GM12874 (cell line): ENCODE results near the gene ZNF511.

ENCODE experiments used
- TF ChIP-seq, protein P1 (sequence below): IDR thresholded peaks from 2 replicates; pipeline ENCODE4 v1.5.1; 2011; ENCODE audit warnings: low read depth, mild to moderate bottlenecking, control low read depth, low read length, moderate library complexity; ENCODE audit not compliant: insufficient read depth

ZNF511 gene

DNA sequence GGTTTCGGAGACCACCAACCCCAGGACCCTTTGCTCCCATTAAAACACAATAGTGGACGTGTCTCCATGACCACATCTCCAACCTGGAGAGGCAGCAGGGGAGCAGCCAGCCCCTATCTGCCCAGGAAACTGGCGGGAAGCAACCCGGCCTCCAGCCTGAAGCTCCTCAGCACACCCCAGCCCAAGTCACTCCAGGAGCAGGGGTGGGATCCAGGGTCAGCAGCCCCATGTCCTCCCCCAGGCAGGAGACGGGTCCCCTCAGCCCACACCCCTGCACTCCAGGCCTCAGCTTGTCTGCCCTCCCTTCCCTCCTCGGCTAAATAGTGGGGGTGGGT, 32.6 kb upstream of the ZNF511 start:
- TF ChIP-seq, protein P1, sequence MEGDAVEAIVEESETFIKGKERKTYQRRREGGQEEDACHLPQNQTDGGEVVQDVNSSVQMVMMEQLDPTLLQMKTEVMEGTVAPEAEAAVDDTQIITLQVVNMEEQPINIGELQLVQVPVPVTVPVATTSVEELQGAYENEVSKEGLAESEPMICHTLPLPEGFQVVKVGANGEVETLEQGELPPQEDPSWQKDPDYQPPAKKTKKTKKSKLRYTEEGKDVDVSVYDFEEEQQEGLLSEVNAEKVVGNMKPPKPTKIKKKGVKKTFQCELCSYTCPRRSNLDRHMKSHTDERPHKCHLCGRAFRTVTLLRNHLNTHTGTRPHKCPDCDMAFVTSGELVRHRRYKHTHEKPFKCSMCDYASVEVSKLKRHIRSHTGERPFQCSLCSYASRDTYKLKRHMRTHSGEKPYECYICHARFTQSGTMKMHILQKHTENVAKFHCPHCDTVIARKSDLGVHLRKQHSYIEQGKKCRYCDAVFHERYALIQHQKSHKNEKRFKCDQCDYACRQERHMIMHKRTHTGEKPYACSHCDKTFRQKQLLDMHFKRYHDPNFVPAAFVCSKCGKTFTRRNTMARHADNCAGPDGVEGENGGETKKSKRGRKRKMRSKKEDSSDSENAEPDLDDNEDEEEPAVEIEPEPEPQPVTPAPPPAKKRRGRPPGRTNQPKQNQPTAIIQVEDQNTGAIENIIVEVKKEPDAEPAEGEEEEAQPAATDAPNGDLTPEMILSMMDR = no peak

DNA sequence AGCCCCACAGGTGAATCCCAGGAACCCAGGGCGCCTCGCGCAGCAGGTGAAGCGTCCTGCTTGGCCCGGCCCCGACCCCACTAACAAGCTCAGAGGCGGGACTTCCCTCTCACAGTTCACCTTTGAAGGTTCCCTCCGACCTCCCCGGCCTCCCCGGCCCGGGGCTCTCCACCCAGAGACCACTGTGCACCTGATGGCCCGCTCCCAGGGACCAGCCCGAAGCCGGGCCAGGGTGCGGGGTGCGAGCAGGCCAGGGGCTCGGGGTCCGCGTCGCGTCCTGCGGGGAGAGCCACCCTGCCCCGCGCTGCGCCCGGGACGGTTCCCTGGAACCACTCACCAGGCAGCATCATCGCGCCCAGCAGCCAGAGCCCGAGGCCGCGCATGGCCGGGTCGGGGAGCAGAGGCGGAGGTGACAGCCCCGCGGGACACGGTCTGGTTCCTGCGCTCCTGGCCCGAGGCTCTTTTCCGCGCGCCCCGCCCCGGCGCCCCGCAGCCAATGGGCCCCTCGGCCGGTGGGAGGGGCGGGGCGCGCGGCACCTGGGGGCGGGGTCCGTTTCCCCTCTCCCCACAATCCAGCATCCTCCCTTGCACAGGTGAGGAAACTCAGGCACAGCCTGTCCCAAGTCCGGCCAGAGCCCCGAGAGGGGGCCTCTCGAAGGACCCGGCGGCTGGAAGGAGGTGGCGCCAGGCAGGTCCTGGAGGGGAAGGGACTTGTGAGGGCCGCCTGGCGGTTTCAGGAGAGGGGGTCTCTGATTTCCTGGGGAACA, 32.1 kb upstream of the ZNF511 start, which contains the start of gene ADAM8:
Gene ADAM8, minus strand, starts transcription at position 434 of the 767 bp plus-strand sequence. Its CDS starts 51 bp downstream, at position 383.
- TF ChIP-seq, protein P1 = no peak

DNA sequence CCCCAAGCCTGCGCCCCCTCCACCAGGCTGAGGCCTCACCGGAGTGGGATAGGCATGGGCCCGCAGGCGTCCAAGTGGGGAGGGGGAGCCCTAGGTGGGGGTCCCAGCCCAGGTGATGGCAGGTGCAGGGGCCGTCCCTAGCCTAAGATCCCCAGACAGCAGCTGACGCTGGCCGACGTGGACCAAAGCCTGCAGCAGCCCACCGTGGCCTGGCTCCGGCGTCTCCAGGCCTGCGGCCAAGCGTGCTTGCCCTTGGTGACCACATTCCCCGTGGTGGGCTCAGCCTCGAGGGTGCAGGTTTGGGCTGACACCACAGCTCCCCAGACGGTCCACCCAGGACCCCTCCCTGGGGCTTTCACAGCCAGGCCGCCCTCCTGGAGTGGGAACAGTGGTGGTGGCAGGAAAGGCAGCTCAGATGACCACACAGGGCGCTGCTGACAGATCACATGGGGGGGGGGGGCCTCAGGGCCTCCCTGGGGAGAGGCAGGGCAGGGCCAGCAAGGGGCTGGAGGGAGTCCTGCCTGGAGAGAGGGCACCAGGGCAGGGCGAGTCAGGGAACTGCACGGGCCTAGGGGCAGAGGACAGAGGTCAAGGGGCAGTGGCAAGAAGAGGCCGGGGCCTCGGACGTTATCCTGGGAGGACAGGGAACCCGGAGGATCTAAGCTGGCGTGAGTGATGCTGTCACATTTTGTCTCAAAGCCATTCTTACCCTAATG, 31.3 kb upstream of the ZNF511 start:
- TF ChIP-seq, protein P1 = no peak

DNA sequence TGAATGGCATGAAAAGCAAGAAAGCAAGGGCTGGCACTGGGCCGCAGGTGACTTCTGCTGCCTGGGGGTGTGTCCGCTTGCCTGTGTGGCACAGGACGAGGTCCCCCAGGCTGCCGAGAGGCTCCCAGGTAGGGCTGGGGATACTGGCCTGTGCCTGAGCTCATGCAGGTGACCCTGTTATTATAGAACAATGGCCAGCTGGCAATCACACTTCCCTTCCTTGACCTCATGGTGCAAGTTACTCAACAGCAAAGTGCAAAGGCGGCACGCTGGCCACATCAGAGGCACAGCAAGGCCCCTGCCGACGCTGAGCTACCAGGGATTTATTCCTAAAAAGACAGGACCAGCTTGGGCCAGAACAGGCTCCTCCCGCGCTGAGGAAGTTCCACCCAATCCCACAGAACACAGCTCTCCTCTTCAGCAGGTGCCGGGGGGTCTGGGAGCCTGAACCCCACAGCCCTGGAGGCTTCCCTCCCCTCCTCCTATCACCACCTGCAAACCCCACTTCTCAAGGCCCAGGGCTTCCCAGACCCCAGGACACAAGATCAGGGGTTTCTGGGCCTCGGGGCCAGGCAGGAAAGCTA, 30.6 kb upstream of the ZNF511 start:
- TF ChIP-seq, protein P1 = no peak

DNA sequence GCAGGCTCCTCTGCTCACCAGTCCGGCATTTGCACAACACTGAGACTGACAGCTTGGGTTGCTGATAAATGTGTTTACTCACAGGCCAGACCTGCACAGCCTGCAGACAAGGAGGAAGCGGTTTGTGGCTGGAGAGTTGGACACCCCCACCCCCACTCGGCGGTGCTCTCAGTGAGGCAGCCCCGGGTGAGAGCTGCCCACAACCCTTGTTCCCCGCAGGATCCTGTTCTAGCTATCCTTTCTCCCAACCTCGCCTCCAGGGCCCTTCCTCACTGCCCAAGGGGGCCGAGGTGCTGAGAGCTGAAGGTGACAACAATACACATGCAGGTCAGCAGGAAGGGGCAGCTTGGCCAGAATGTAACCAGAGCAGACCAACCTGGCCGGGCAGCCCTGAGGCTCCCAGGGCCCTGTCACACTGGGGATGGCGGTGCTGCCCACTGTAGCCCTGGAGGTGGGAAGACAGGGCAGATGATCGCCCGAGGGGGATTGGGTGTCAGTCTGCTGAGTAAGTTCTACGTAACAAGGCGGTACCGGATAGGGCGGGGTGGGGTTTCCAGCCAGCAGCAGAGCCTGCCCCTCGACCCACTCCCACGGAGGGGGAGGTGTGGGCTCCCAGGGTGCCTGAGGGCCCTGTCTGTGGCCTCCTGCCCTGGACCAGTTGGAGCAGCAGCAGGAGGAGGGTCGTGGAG, 30.0 kb upstream of the ZNF511 start:
- TF ChIP-seq, protein P1 = no peak

DNA sequence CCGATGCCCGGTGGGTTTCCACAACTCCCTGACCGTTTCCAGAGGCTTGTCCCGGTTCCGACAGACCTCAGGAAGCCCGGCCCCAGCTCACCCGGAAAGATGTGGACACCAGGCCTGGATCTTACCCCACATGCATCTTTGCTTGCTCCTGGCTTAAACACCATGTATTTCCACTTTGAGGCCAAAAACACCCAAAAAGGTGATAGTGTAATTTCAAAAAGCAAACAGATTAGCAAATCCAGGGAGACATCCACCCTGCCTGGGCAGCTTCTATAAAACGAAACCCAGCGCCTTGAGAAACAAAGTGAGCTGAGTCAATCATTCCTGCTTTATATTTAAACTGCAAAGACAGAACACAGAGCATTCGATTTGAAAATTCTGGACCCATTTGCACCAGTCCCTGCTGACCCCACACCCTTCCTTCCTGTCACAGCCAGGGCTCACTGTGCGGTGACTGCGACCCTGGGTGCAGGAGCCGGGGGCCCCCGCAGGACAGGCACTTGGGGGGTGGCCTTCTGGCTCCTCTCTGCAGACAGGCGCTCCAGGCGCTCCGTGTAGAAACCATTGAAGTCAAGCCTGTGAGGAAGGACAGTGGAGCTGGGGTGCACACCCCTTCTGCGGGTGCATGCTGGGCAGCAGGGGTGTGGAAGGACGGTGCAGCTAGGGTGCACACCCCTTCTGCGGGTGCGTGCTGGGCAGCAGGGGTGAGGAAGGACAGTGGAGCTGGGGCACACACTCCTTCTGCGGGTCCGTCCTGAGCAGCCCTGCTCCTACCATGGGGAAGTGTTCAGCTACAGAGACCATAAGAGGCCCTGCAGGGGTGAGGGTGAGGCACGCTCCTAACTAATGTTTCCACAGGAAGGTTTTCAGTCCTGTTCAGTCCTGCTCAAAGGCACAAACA, 29.1 kb upstream of the ZNF511 start:
- TF ChIP-seq, protein P1 = no peak
